Right cardiac atrium (tissue), 5 donors: Measurements from ENCODE around the gene DIP2C. TPM values are rescaled to one million over a fixed set of nuclear protein-coding genes. Genes with fewer than 3 reads are reported as not detected.
A peak's percentile ranks its signal among the peaks of the same experiment; 100 is the strongest.

Source experiments
- ATAC-seq, 2 donors: fragments of 200-7000 bp; cut with Tn5 transposase; one replicate each; pipeline versions ENCODE4 v1.8.0 to v1.9.1; 2020; ENCODE audit warnings: moderate library complexity in 2 of 2, mild to moderate bottlenecking in 1 of 2
- DNase-seq, 3 donors: peaks; one replicate each; pipeline ENCODE4 v3.0.0-alpha.2; 2020
- H3K27ac ChIP-seq: one replicate; pipeline ENCODE4 v1.5.1; 2013; ENCODE audit warnings: mild to moderate bottlenecking, low read length, control low read depth, moderate library complexity
- H3K27me3 ChIP-seq: one replicate; pipeline ENCODE4 v1.6.1; 2013; ENCODE audit not compliant: control insufficient read depth, insufficient read depth
- H3K4me1 ChIP-seq: one replicate; pipeline ENCODE4 v1.6.1; 2013; ENCODE audit warnings: low read length; ENCODE audit not compliant: control insufficient read depth, insufficient read depth
- H3K4me3 ChIP-seq: one replicate; pipeline ENCODE4 v1.5.1; 2013; ENCODE audit warnings: low read length, control low read depth
- H3K9me3 ChIP-seq: one replicate; pipeline ENCODE4 v1.6.1; 2013; ENCODE audit warnings: low read length; ENCODE audit not compliant: control insufficient read depth
- WGBS: extraction: QIAGEN DNeasy Blood & Tissue Kit; methylation state at CpG from one replicate; pipeline ENCODE4 v1.1.7; 2013; 5-methylcytosine and 5-hydroxymethylcytosine counted together
- intact Hi-C, 4 donors: fragments of 100-400 bp; cut with DNase I; formaldehyde crosslinking; loops; one replicate each; pipeline versions ENCODE4 v1.11.0 to v1.14.0; 2022 to 2023
- polyA plus RNA-seq: library from polyadenylated mRNA; stranded (reverse); fragments of 200-250 nt; gene quantifications from one replicate; pipeline ENCODE4 v1.2.3, GENCODE V29; 2013
- total RNA-seq, 4 donors: library from RNA; stranded (reverse); fragmentation: NEBNext Ultra II Directional; extraction: Animal tissue kit (Norgen Biotek cat#: 25700); gene quantifications; one replicate each; pipeline ENCODE4 v1.2.1, GENCODE V29; 2021
- donor health status: healthy with polysubstance abuse.
- donor health status: DM: no; HTN: yes; CAD: no.
- donor health status: DM: no; HTN: no; CAD: no.
- donor health status: DM: no; HTN: yes; CAD: no; lungs with severe emphysema.
- donor health status: DM: yes; HTN: yes; CAD: no.

DIP2C gene
- total and polyA plus RNA-seq, 5 donors = 7.9 to 31.5 (median 25.5) TPM

GRCh38 chr10:387593-387891 lies 301.9 kb downstream of the DIP2C start:
- H3K4me1 ChIP-seq = no peaks in the 10 kb centered on the region
- ATAC-seq (peak in 1 of 2 donors; percentile 5), DNase-seq (no peak)
- H3K9me3 ChIP-seq = no peaks in the 10 kb centered on the region
- intact Hi-C loops = no loop called here
- WGBS = 84% methylated on average over 5 of the region's 5 CpGs
- H3K27me3 ChIP-seq = no peaks in the 10 kb centered on the region
- no peak overlapping the region for H3K27ac ChIP-seq
- H3K4me3 ChIP-seq = no peak overlapping the region

GRCh38 chr10:386771-387592 lies 302.5 kb downstream of the DIP2C start:
- intact Hi-C loops = no loop called here
- Histone ChIP-seq H3K9me3 (no peaks in the 10 kb centered on the region), H3K27ac (no peak overlapping the region), H3K4me1 (no peaks in the 10 kb centered on the region), H3K27me3 (no peaks in the 10 kb centered on the region), H3K4me3 (no peak overlapping the region)
- 86% methylated on average over 27 of the region's 27 CpGs for WGBS
- DNase-seq (peak in 1 of 3 donors; percentile 70), ATAC-seq (peak; percentile 17 to 40)

- intact Hi-C loops = no loop called here
These were observed 303.7 kb downstream of the DIP2C start for GRCh38 chr10:385571-386300.

GRCh38 chr10:384538-385305 lies 304.7 kb downstream of the DIP2C start:
- peaks cover 3% of the 10 kb centered on the region for H3K4me1 ChIP-seq
- no peak overlapping the region for H3K27ac ChIP-seq
- WGBS = 92% methylated on average over 27 of the region's 27 CpGs
- H3K9me3 ChIP-seq = no peaks in the 10 kb centered on the region
- intact Hi-C loops = no loop called here
- DNase-seq = no peak
- no peaks in the 10 kb centered on the region for H3K27me3 ChIP-seq
- H3K4me3 ChIP-seq = no peak overlapping the region
- ATAC-seq = no peak

More at GRCh38 chr10:385571-386300, 303.7 kb downstream of the DIP2C start:
- Histone ChIP-seq H3K27ac (no peak overlapping the region), H3K4me1 (no peaks in the 10 kb centered on the region), H3K4me3 (no peak overlapping the region), H3K9me3 (no peaks in the 10 kb centered on the region), H3K27me3 (no peaks in the 10 kb centered on the region)
- ATAC-seq (no peak), DNase-seq (no peak)
- WGBS = 89% methylated on average over 31 of the region's 31 CpGs

GRCh38 chr10:383519-383918 lies 305.9 kb downstream of the DIP2C start:
- Histone ChIP-seq H3K9me3 (no peaks in the 10 kb centered on the region), H3K4me1 (peaks cover 3% of the 10 kb centered on the region), H3K27ac (no peak overlapping the region), H3K27me3 (no peaks in the 10 kb centered on the region), H3K4me3 (no peak overlapping the region)
- intact Hi-C loops = no loop called here
- DNase-seq (no peak), ATAC-seq (no peak)
- 90% methylated on average over 6 of the region's 6 CpGs for WGBS

GRCh38 chr10:381805-382204 lies 307.7 kb downstream of the DIP2C start:
- Histone ChIP-seq H3K4me3 (no peak overlapping the region), H3K4me1 (peaks cover 3% of the 10 kb centered on the region), H3K27ac (no peak overlapping the region), H3K9me3 (no peaks in the 10 kb centered on the region), H3K27me3 (no peaks in the 10 kb centered on the region)
- ATAC-seq (no peak), DNase-seq (no peak)
- intact Hi-C loops = no loop called here
- WGBS = 89% methylated on average over 7 of the region's 7 CpGs

- ATAC-seq (peak in 1 of 2 donors; percentile 20), DNase-seq (no peak)
- Histone ChIP-seq H3K4me1 (peaks cover 3% of the 10 kb centered on the region), H3K27me3 (no peaks in the 10 kb centered on the region), H3K9me3 (no peaks in the 10 kb centered on the region), H3K27ac (no peak overlapping the region), H3K4me3 (no peak overlapping the region)
- intact Hi-C loops = no loop called here
- WGBS = 94% methylated on average over 10 of the region's 10 CpGs
These were observed 308.1 kb downstream of the DIP2C start for GRCh38 chr10:381346-381745.

- DNase-seq (no peak), ATAC-seq (no peak)
- no peak overlapping the region for H3K27ac ChIP-seq
- no peaks in the 10 kb centered on the region for H3K9me3 ChIP-seq
- intact Hi-C loops = no loop called here
- H3K4me1 ChIP-seq = peaks cover 3% of the 10 kb centered on the region
- 77% methylated on average over 17 of the region's 17 CpGs for WGBS
- no peaks in the 10 kb centered on the region for H3K27me3 ChIP-seq
- H3K4me3 ChIP-seq = no peak overlapping the region
These were observed 309.0 kb downstream of the DIP2C start for GRCh38 chr10:380313-380940.

DNA sequence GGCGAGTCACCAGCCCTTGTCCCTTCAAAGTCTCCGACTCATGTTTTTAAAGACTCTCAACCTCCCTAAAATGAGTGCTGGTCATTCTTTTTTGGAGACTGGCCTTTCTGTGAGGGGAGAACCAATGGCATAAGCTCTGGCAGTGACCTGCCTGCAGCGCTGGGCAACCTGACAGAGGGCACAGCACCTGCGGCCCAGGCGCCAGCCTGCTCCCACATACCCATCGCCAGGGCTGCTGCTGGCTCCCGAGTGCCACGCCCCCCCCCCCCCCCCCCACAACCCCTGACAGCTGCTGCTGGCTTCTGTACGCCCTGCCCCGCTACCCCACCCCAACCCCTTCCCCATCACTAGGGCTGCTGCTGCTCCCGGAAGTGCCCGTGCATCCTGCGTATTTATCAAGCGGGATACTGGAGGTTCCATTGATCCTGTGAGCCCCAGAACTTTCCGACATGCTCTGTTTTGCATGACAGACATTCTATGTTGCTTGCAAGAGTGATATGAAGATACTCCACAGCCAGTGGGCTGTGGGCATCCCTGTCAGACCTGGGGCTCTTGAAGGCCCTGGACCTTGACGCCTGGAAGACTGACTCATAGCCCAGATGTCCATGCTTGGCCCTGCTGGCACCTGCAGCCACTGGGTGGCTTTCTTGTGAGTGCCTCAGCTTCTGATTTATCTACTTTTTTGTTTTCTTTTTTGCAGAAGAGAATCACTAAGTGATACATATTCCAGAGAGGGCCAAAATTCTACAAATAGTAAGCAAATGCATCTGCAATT lies 310.4 kb downstream of the DIP2C start:
- ATAC-seq (no peak), DNase-seq (no peak)
- no peaks in the 10 kb centered on the region for H3K27me3 ChIP-seq
- WGBS = 97% methylated on average over 16 of the region's 16 CpGs
- intact Hi-C loops = no loop called here
- no peak overlapping the region for H3K27ac ChIP-seq
- H3K4me1 ChIP-seq = peaks cover 3% of the 10 kb centered on the region
- no peaks in the 10 kb centered on the region for H3K9me3 ChIP-seq
- H3K4me3 ChIP-seq = no peak overlapping the region

- Histone ChIP-seq H3K4me1 (peaks cover 3% of the 10 kb centered on the region), H3K27me3 (no peaks in the 10 kb centered on the region), H3K27ac (no peak overlapping the region), H3K4me3 (no peak overlapping the region), H3K9me3 (no peaks in the 10 kb centered on the region)
- DNase-seq (no peak), ATAC-seq (no peak)
- WGBS = 97% methylated on average over 14 of the region's 14 CpGs
- intact Hi-C loops = no loop called here
These were observed 311.1 kb downstream of the DIP2C start for GRCh38 chr10:378230-378929.
